Endodermal cell (in vitro differentiated cells): ENCODE measurements around the gene CHTF18. TPM values are rescaled to one million over a fixed set of nuclear protein-coding genes. Genes with fewer than 3 reads are reported as not detected.

ENCODE experiments used
- DNase-seq: peaks from one replicate; pipeline ENCODE4 v3.0.0-alpha.2; 2017
- H3K27ac ChIP-seq: 2 replicates; pipeline ENCODE4 v1.5.1; 2013; ENCODE audit warnings: mild to moderate bottlenecking, low read depth, low read length, moderate library complexity
- H3K27me3 ChIP-seq: 2 replicates; pipeline ENCODE4 v1.6.1; 2013; ENCODE audit warnings: mild to moderate bottlenecking, low read length, moderate library complexity; ENCODE audit not compliant: insufficient read depth, control insufficient read depth, poor library complexity, severe bottlenecking
- H3K36me3 ChIP-seq: 2 replicates; pipeline ENCODE4 v1.7.0; 2013; ENCODE audit warnings: mild to moderate bottlenecking, low read length, moderate library complexity; ENCODE audit not compliant: control insufficient read depth, insufficient read depth
- H3K4me1 ChIP-seq: one replicate; pipeline ENCODE4 v1.7.0; 2013; ENCODE audit warnings: low read length; ENCODE audit not compliant: control insufficient read depth, insufficient read depth
- H3K4me3 ChIP-seq: 2 replicates; pipeline ENCODE4 v1.5.1; 2013; ENCODE audit warnings: mild to moderate bottlenecking, low read length, moderate library complexity
- H3K9ac ChIP-seq: 2 replicates; pipeline ENCODE4 v1.6.1; 2013; ENCODE audit warnings: mild to moderate bottlenecking, low read length, moderate library complexity; ENCODE audit not compliant: poor library complexity, severe bottlenecking; ENCODE audit errors: extremely low read depth
- H3K9me3 ChIP-seq: 2 replicates; pipeline ENCODE4 v1.6.1; 2013; ENCODE audit warnings: mild to moderate bottlenecking, low read length, moderate library complexity; ENCODE audit not compliant: control insufficient read depth
- H3K27ac Mint-ChIP-seq: 2 replicates; pipeline ENCODE4 v1.8.0; 2020; ENCODE audit warnings: mixed read lengths
- H3K27me3 Mint-ChIP-seq: 2 replicates; pipeline ENCODE4 v1.8.0; 2021; ENCODE audit warnings: mild to moderate bottlenecking, mixed read lengths; ENCODE audit not compliant: insufficient read depth
- H3K36me3 Mint-ChIP-seq: 2 replicates; pipeline ENCODE4 v1.8.0; 2020; ENCODE audit warnings: low read depth, mixed read lengths
- H3K4me1 Mint-ChIP-seq: 2 replicates; pipeline ENCODE4 v1.8.0; 2020; ENCODE audit warnings: mixed read lengths
- H3K4me3 Mint-ChIP-seq: 2 replicates; pipeline ENCODE4 v1.8.0; 2020; ENCODE audit warnings: mild to moderate bottlenecking, moderate library complexity, mixed read lengths
- H3K9me3 Mint-ChIP-seq: 2 replicates; pipeline ENCODE4 v1.8.0; 2020; ENCODE audit warnings: mild to moderate bottlenecking, mixed read lengths
- WGBS, 2 experiments: methylation state at CpG; one replicate each; pipeline versions ENCODE4 v1.1.5 to v1.1.7; 2013; ENCODE audit warnings: missing lambda C conversion rate in 2 of 2, mixed read lengths in 1 of 2; ENCODE audit not compliant: insufficient coverage in 1 of 2, insufficient read length in 1 of 2; 5-methylcytosine and 5-hydroxymethylcytosine counted together
- total RNA-seq, 2 donors: library from RNA; stranded (reverse); fragmentation: NEBNext Ultra II Directional in 1 of 2; extraction: Animal tissue kit (Norgen Biotek cat#: 25700) in 1 of 2; gene quantifications; 2 replicates in 1 of 2; 3 replicates in 1 of 2; pipeline ENCODE4 v1.2.1, GENCODE V29; 2021
- TF ChIP-seq, protein P1 (sequence below): fragments of 200-600 bp; sonication (generic); conservative IDR thresholded peaks from 2 replicates; pipeline ENCODE4 v1.5.0; 2021; ENCODE audit warnings: antibody characterized with exemption, mild to moderate bottlenecking

Gene CHTF18
- total RNA-seq, 2 donors from 2014 or later = 158 to 169 TPM

DNA sequence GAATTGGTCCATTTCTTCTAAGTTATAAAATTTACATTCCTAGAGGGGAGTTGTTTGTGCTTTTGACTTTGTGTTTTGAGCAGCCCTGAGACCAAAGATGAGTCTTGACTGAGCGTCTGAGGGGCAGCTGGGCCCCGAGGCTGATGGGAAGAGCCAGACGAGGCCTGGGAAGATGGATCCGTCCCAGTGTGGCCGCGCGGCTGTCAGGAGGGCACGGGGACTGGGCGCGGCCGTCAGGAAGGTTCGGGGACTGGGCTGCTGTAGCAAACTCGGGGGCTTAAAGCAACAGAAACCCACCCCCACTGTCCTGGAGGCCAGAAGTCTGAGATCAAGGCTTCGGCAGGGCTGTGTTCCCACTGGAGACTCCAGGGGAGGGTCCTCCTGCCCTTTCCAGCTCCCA is 50.3 kb downstream of the CHTF18 start:
- Histone ChIP-seq H3K4me1 (no peaks in the 10 kb centered on the region), H3K36me3 (no peaks in the 10 kb centered on the region), H3K4me3 (no peak overlapping the region), H3K9me3 (peaks cover 12% of the 10 kb centered on the region), H3K9ac (no peak overlapping the region), H3K27ac (no peak overlapping the region), H3K27me3 (no peaks in the 10 kb centered on the region)
- H3K27me3 Mint-ChIP-seq = peaks cover 3% of the 10 kb centered on the region
- TF ChIP-seq, protein P1, sequence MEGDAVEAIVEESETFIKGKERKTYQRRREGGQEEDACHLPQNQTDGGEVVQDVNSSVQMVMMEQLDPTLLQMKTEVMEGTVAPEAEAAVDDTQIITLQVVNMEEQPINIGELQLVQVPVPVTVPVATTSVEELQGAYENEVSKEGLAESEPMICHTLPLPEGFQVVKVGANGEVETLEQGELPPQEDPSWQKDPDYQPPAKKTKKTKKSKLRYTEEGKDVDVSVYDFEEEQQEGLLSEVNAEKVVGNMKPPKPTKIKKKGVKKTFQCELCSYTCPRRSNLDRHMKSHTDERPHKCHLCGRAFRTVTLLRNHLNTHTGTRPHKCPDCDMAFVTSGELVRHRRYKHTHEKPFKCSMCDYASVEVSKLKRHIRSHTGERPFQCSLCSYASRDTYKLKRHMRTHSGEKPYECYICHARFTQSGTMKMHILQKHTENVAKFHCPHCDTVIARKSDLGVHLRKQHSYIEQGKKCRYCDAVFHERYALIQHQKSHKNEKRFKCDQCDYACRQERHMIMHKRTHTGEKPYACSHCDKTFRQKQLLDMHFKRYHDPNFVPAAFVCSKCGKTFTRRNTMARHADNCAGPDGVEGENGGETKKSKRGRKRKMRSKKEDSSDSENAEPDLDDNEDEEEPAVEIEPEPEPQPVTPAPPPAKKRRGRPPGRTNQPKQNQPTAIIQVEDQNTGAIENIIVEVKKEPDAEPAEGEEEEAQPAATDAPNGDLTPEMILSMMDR = no peak
- H3K9me3 Mint-ChIP-seq = peaks cover 23% of the 10 kb centered on the region
- no peak overlapping the region for H3K4me3 Mint-ChIP-seq
- no peaks in the 10 kb centered on the region for H3K36me3 Mint-ChIP-seq
- DNase-seq = no peak
- 94 to 95% methylated on average over 14 of the region's 14 CpGs for WGBS, 2 experiments
- H3K27ac Mint-ChIP-seq = no peak overlapping the region
- H3K4me1 Mint-ChIP-seq = no peaks in the 10 kb centered on the region

DNA sequence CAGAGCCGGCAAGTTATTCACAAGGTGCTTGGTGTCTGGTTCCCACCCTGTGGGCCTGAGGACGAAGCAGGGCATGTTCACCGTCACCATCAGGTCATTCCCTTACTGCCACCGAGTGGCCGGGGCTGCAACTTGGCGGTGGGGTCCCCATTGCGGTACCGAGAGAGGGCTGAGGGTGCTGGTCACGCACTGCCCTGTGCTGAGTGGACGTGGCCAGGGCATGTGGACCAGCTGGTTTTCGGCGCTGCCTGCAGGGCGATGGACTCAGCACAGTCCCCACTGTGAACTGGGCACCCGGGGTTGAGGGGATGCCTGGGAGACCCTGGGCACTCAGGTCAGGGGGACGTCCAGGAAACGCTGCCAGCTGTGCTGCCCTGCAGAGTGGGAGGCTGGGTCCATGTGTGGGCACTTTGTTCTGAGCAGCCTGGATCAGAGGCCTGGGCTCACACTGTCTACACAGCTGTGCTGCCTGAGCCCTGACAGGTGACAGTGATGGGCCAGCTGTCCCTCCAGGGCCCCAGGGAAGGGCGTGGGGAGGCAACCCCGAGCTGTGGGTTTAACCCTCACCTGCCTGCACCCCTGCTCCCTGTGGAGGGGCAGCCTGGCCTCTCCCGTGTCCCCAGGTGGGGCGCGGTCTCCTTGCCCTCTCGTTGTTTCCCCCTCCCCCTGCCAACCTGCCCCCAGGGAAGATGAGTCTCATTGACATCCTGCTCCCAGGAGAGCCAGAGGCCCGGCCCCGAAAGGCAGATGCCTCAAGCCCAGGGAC is 51.4 kb downstream of the CHTF18 start:
- Histone ChIP-seq H3K4me1 (no peaks in the 10 kb centered on the region), H3K27ac (no peak overlapping the region), H3K36me3 (no peaks in the 10 kb centered on the region), H3K27me3 (no peaks in the 10 kb centered on the region), H3K4me3 (no peak overlapping the region), H3K9ac (no peak overlapping the region), H3K9me3 (peaks cover 12% of the 10 kb centered on the region)
- Mint-ChIP-seq H3K27ac (no peak overlapping the region), H3K27me3 (no peaks in the 10 kb centered on the region), H3K36me3 (no peaks in the 10 kb centered on the region), H3K4me1 (no peaks in the 10 kb centered on the region), H3K4me3 (no peak overlapping the region), H3K9me3 (peaks cover 23% of the 10 kb centered on the region)
- no peak for DNase-seq
- TF ChIP-seq, protein P1 = no peak
- 90 to 94% methylated on average over 15 to 24 of the region's 24 CpGs for WGBS, 2 experiments

DNA sequence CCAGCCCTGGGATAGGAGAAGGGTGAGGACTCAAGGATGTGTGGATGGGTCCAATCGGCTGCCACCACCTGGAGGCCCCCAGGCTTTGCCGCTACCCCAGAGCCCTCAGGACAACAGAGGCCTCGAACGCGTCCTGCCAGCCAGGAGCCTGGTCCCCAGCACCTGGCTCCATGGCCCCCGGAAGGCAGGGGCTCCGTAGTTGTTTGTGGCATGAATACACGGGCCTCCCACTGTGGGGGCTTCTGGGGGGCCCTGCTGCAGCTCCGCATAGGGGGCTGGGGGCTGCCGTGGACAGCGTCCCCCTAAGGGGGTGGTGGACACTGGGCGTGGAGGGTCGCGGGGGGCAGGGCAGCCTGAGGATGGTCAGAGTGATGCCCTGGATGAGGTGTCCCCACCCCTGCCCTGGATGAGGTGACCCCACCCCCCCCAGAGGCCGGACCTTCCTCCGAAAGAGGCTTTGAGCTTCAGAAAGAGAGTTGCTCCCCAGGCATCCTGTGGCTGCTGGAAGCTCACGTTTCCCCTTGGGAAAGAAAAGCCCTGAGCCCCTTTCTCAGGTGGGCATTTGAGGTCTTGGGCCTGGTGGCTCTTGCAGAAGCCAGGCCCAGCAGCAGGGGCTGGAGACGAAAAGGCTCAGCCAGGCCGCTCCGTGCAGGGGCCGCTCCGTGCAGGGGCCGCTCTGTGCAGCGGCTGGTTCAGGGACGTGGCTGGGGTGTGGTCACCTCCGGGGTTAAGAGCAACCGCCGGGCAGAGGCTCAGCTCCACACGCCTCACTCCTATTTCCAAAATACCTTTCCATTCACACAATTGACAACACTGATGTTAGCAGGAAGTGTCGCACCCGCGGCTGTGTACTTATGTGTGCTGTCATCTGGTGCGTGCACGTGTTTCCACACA is 52.4 kb downstream of the CHTF18 start:
- H3K27ac ChIP-seq = no peak overlapping the region
- no peak overlapping the region for H3K4me3 Mint-ChIP-seq
- H3K27ac Mint-ChIP-seq = no peak overlapping the region
- no peaks in the 10 kb centered on the region for H3K27me3 Mint-ChIP-seq
- no peak overlapping the region for H3K4me3 ChIP-seq
- TF ChIP-seq, protein P1 = no peak
- DNase-seq = no peak
- peaks cover 12% of the 10 kb centered on the region for H3K9me3 ChIP-seq
- H3K36me3 ChIP-seq = no peaks in the 10 kb centered on the region
- WGBS, 2 experiments = 94 to 95% methylated on average over 22 to 34 of the region's 34 CpGs
- no peak overlapping the region for H3K9ac ChIP-seq
- H3K36me3 Mint-ChIP-seq = no peaks in the 10 kb centered on the region
- no peaks in the 10 kb centered on the region for H3K4me1 Mint-ChIP-seq
- H3K27me3 ChIP-seq = no peaks in the 10 kb centered on the region
- no peaks in the 10 kb centered on the region for H3K4me1 ChIP-seq
- peaks cover 20% of the 10 kb centered on the region for H3K9me3 Mint-ChIP-seq
